HEK293T (cell line): ENCODE measurements around the gene KIF12.

ENCODE experiments used
- ARNT ChIP-seq: fragments of 450-650 bp; IDR thresholded peaks from 2 replicates; pipeline ENCODE4 v1.6.1; 2017; ENCODE audit warnings: mild to moderate bottlenecking
- BHLHE40 ChIP-seq: fragments of 450-650 bp; IDR thresholded peaks from 2 replicates; pipeline ENCODE4 v1.6.1; 2016; ENCODE audit warnings: mild to moderate bottlenecking, moderate library complexity, borderline replicate concordance
- CTBP1 ChIP-seq: fragments of 450-650 bp; IDR thresholded peaks from 2 replicates; pipeline ENCODE4 v1.6.1; 2016; ENCODE audit warnings: borderline replicate concordance
- FOXA1 ChIP-seq: fragments of 450-650 bp; IDR thresholded peaks from 2 replicates; pipeline ENCODE4 v1.6.1; 2016; ENCODE audit warnings: mild to moderate bottlenecking
- HDGF ChIP-seq: fragments of 450-650 bp; IDR thresholded peaks from 2 replicates; pipeline ENCODE4 v1.6.1; 2017; ENCODE audit warnings: antibody characterized with exemption, borderline replicate concordance
- LEF1 ChIP-seq: fragments of 450-650 bp; IDR thresholded peaks from 2 replicates; pipeline ENCODE4 v1.6.1; 2017; ENCODE audit warnings: mild to moderate bottlenecking, borderline replicate concordance
- NFRKB ChIP-seq: fragments of 450-650 bp; IDR thresholded peaks from 2 replicates; pipeline ENCODE4 v1.6.1; 2016; ENCODE audit warnings: mild to moderate bottlenecking, moderate library complexity
- SP1 ChIP-seq: fragments of 450-650 bp; IDR thresholded peaks from 2 replicates; pipeline ENCODE4 v1.6.1; 2017
- SUZ12 ChIP-seq: fragments of 450-650 bp; IDR thresholded peaks from 2 replicates; pipeline ENCODE4 v1.6.1; 2016; ENCODE audit warnings: mild to moderate bottlenecking

GRCh38 chr9:114122136-114123027 is 23.3 kb upstream of the KIF12 start:
- TF ChIP-seq SP1 (no peak), LEF1 (no peak), ARNT (no peak), BHLHE40 (no peak), FOXA1 (no peak), NFRKB (no peak), CTBP1 (no peak), SUZ12 (no peak), HDGF (no peak)
